ENCODE results near the gene COL6A2.
A peak's percentile ranks its signal among the peaks of the same experiment; 100 is the strongest.
"Not testable (repeated sequence)": the region's sequence is repeated elsewhere in the genome, so short reads cannot be mapped to it uniquely, and the experiment has no call there.

Gene COL6A2

DNA sequence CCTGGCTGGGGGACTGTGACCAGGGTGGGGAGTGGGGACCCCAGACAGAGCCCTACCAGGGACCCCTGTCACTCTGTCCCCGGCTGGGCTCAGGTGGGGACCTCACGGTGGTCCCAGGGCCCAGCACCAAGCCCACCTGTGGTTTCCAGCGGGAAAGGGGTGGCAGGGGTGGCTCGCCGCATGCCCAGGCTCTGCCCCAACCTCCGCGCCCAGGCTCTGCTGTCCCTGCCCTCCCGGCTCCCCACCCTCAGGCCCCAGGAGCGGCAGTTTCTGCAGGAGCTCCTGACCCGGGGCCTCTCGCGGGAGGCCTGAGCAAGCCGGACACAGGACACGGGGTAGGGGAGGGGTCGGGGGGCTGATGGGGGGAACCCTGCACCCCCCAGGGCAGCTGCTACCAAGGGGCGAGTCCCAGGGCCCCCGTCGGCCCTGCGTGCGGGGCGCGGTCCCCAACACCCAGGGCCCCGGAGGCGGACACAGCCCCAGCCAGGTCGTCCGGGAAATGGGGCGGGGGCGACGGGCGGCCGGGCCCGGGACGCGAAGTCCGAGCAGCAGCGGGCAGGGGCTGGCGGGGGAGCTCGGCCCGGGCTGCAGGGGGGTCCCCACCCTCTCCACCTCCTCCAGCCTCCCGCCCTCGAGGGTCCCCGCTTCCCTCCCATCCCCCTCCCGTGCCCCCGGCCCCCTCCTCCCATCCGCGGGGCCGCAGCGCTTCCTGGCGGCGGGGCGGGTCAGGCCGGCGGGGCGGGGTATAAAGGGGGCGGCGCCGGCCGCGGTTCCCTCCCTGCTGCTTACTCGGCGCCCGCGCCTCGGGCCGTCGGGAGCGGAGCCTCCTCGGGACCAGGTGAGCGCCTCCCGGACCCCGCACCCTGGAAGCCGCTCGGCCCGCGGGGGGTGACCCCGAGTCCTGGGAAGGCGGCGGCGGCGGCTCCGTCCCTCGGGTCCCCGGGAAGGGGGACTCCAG lies at the start of gene COL6A2:
TSS of gene COL6A2 (plus strand) at position 777 of the 958 bp plus-strand sequence.
- DNase-seq (ENCODE audit: low read depth in 2 of 2) = peak; percentile 39 to 49

DNA sequence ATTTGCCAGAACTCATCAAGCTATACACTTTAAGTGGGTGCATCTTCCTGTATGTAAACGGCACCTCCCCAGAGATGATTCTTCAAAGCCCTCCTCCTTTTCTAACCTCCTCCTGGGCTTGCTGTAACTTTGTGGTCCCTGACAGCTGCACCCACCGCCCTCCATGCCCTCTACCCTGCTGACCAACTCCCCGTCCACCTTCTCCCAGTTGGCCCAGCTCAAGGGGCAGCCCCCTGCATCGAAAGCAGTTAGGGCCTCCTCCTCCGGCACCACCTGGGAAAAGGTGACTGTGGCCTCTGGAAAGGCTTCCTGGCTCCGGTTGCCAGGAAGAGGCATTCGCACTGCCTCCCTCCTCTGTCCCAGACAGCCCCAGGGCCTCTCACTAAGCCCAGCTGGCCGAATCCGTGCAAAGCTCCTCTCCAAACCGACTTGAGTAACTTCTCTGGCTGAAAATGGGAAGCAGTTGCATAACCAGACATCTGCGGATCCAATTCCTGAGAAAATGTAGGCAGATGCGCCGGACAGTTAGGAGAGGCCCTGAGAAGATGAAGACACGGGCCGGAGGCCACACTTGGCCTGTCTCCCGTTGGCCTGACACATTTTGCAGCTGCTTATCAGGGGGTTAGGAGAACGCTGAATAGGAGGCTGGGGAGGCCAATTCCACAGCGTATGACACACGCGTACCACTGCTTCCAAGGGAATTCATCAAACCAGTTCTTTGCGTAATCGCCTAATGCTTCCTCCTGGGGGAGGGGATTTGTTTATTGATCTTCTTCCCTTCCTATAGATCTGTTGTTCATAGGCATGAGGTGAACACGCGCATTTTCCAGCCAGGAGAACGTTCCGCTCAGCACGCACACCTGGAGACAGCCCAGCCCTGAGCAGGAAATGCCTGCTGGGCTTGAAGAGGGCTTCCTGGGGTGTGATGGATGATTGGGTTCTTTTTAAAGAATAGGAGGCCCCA lies 48.7 kb upstream of the COL6A2 start:
- DNase-seq (ENCODE audit: low read depth in 2 of 2) = no peak

DNA sequence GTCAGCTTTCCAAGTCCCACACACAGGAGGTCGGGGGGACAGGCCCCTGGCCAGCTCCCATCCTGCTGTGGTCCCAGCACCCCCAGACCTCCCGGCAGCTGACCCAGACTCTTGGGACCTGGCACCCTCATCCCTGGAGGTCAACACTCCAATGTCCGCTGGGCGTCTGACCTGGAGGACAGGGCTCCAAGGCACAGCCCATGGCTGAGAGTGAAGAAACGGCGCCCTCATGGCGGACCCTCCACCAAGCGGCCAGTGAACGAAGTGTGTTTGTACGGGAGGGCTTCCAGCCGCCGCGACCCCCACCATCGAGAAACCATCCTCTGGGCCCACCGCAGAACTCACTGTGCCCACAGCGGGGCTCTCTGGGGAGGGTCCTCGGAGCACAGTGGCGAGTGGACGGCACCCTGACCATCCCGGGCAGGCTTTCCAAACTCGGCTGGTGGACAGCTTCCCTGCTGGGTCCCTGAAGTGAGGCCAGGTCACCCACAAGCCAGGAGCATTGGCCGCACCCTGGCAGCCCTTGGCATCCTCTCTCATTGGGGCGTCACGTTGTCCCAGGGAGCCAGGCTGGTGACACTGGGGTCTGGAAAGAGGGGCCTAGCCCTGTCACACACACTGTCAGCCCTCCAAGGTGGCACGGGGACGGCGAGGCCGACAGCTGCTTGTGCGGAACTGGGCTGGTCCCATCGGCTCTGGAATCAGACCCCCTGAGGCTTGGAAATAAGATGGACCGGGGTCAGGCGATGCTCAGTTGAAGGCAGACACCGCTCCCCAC lies 47.8 kb upstream of the COL6A2 start:
- no peak for DNase-seq (ENCODE audit: low read depth in 2 of 2)

DNA sequence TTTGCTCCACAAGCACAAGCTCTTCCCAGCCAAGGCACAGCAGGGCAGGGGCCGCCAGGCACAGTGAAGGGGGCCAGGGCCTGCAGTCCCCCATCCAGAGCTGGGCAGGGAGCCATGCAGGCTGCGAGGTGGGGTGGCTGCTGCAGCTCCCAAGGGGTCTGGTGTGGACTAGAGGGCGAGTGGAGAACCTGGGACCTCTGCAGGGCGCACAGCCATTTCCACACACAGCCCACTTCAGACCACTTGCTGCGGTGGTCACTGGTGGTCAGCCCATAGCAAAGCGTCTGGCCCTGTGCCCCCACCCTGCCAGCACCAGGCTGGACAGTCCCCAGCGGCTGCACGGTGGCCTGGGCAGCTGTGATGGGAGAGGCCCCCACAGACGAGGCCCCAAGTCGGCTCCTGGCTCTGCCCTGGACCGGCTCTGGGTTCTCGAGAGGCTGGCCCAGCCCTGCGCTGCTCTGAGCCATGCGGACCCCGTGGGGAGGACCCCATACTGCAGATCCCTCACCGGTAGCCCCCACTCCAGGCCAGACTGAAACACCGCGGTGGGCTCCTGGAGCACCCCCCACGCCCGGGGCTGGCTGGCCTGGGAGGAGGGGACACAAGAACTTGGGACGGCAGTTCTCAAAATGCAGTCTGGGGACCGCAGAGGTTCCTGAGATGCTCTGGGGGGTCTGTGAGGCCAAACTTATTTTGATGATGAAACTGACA lies 47.1 kb upstream of the COL6A2 start:
- no peak for DNase-seq (ENCODE audit: low read depth in 2 of 2)

DNA sequence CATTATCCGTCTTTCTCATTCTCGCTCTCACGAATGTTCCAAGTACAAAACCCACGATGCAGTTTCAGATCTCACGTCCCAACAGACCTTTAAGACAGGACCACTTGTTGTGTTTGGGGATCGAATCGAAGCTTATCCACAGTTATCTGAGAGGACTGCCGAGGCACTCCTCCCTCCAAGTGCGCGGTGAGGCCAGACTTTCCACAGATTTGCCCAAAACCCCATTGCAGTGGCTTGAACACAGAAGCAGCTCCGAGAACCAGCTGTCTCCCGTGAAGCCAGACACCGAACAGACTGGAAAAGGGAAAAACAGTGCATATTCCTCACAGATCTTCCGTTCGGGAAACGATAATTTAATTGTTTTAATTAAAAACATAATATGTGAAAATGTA lies 46.5 kb upstream of the COL6A2 start:
- no peak for DNase-seq (ENCODE audit: low read depth in 2 of 2)

DNA sequence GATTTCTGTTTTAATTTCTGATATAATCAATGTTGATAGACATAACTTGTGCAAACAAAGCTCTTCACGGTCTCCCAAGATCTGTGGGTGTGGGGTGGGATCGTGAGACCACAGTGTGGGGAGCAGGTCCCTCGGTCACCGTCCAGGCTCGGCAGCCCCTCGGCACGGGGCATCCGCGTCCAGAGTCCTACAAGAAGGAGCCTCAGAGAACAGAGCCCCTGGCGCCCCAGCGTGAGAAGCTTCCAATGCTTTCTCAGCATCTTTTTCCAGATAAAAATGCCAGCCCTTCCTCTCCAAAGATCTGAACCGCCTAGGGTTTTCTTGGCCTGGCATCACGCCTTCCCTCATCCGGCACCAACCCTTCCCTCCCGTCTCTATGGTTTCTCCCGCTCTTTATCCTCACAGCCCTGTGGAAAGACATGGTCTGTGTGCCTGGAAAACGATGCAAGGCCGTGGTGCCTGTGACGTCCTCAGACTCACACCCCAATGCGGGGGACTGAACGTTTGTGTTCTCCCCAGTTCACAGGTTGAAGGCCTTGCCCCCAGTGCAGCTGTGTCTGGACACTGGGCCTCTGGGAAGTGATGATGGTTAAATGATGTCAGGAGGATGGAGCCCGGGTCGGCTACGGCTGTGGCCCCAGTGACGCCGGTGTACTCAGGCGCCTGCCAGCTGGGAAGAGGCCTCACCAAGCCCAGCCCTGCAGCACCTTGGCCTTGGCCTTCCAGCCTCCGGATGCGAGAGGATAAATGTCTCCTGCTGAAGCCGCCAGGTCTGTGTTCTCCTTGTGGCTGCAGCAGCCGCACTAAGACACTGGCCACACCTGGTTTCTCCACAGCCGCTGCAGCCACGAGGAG lies 45.9 kb upstream of the COL6A2 start:
- no peak for DNase-seq (ENCODE audit: low read depth in 2 of 2)

DNA sequence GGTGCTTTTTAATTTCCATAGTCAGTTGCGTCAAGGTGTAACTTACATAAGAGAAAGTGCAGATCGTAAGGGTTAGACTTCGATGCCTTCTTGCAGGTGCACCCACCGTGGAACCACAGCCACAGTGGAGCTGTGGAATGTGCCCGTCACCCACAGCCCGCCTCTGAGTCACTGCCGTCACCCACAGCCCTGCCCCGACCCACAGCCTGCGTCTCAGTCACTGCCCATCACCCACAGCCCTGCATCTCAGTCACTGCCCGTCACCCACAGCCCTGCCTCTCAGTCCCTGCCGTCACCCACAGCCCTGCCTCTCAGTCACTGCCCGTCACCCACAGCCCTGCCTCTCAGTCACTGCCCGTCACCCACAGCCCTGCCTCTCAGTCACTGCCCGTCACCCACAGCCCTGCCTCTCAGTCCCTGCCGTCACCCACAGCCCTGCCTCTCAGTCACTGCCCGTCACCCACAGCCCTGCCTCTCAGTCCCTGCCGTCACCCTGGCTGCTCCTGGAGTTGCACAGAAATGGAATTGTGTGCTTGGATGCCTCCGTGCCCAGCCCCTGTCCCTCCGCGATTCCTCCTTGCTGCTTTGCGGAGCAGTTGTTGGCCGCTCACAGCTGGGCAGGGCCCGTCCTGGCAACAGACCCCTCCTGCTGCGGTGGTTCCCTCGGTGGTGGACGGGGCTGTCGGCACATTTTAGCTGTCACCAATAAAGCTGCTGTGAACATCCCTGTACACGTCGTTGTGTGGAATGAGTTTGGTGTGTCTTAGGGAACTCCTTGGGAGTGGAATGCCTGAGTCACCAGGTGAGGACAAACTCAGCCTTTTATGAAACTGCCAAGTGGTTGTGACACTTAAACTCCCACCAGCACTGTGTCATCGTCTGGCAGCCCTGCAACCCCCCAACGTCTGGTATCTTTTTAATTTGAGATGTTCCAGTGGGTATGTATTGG lies 44.9 kb upstream of the COL6A2 start:
- DNase-seq (ENCODE audit: low read depth in 2 of 2) = peak; percentile 27 to 63

DNA sequence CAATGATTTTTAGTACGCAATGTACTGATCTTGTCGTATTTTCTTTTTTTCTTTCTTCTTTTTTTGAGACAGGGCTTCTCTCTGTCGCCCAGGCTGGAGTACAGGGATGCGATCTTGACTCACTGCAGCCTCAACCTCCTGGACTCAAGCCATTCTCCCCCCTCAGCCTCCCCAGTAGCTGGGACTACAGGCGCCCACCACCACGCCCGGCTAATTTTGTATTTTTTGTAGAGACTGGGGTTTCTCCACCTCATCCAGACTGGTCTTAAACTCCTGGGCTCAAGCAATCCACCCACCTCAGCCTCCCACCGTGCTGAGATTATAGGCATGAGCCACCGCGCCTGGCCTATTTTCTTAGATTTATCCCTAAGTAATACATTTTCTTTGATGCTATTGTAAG lies 43.9 kb upstream of the COL6A2 start:
- DNase-seq (ENCODE audit: low read depth in 2 of 2) = no peak

DNA sequence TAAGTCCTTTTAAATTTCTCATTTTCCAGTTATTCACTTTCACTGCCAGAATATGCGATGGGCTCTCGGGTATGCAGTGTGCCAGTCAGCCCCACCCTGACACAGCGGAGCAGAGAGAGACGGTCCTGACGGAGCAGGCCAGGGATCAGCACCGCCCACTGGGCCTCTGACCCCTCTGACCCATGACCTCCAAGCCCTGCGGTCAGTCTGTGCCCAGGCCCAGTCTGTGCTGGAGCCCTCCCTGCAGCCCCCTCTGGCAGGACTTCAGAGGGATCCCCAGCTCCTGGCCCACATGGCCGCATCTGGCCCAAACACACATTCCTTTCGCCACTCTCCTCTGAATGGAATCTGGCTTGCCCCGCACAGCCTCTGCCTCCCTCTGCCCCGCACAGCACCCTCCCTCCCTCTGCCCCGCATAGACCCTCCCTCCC lies 43.4 kb upstream of the COL6A2 start:
- no peak for DNase-seq (ENCODE audit: low read depth in 2 of 2)

DNA sequence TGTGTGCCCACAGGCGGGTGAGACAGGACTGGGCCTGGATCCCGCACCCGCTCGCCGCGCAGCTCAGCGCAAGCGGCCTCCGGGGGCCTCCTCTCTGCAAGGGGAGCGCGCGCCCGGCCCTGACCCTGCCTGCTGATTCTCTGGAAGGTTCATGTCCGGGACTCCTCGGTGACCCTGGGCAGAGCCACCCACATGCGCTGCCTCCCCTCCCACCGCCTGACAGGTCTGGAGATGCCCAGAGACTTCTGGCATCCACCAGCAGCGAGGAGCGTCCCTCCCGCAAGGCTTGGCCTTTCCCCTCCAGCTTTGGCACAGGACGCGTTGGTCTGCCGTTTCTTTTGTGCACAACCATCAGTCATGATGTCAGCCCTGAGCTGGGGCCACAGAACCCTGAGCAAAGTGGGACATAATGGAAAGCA lies 42.0 kb upstream of the COL6A2 start:
- DNase-seq (ENCODE audit: low read depth in 2 of 2) = no peak

DNA sequence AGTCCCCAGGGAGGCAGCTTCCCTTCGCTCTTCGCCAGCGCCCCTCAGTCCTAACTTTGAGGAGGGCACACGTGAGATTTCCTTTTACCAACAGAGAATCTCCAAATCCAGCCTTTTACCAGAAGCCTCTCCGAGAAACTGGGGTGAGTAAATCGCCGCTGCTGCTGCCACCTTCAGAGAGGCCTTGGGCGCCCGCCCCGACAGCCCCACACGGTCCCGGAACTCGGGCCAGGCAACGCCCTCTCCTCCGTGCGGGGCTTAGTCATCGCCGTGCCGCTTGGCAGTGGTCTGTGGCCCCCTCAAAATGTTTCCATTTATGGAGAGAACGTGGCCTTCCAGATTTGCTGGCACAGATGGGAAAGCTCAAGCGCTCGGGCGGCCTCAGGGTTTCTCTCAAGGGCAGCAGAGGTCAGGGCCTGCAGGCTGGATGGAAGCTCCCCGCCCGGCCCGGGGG lies 41.4 kb upstream of the COL6A2 start:
- no peak for DNase-seq (ENCODE audit: low read depth in 2 of 2)

DNA sequence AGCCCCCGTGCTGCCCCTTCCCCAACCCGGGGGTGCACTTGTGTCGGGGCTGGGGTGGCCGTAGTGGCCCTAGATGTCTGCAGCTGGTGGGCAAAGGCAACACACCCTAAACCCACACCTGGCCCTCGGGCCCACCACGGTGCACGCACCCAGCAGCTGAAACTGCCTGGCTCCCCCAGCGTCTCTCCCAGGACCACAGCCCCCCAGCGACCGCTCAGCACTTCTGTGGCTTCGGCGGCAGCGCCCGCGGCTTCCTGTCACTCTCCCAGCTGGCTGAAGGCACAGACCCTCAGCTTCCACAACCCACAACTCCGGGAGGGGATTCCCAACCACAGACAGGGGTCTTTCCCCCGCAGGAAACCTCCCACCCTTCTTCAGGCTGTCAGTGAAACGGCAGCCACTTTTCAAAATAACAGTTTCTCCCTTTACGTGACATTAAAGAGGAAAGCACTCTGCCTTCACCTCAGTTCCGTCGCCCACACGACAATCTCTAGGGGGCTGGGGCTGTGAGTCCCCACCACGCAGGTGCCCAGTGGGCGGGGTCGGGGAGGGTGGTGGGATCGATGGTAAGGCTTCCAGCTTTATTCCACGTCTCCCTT lies 40.7 kb upstream of the COL6A2 start:
- no peak for DNase-seq (ENCODE audit: low read depth in 2 of 2)

DNA sequence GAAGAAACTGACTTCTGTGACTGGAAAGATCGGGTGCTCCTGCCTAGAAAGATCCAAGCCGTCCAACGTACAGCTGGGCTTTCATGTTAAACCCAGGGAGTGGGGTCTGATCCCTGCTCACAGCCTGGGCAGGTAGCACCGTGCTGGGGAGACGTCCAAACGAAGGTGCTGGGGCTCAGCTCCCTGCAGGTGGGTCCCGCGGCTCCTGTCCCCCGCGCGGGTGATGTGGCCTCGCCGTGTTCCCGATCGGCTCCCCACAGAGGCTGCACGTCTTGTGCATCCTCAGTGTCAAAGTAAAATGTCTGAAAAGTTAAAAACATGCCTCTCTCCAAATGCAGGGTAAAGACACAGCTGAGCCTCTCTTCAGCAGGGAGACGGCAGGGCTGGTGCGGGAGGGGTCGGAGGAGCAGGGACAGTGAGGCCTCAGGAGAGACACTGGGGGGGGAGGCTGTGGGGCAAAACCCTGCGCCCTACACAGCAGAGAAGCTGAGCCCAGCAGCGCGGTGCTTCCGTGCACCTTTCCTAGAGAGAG lies 40.1 kb upstream of the COL6A2 start:
- DNase-seq (ENCODE audit: low read depth in 2 of 2) = no peak

DNA sequence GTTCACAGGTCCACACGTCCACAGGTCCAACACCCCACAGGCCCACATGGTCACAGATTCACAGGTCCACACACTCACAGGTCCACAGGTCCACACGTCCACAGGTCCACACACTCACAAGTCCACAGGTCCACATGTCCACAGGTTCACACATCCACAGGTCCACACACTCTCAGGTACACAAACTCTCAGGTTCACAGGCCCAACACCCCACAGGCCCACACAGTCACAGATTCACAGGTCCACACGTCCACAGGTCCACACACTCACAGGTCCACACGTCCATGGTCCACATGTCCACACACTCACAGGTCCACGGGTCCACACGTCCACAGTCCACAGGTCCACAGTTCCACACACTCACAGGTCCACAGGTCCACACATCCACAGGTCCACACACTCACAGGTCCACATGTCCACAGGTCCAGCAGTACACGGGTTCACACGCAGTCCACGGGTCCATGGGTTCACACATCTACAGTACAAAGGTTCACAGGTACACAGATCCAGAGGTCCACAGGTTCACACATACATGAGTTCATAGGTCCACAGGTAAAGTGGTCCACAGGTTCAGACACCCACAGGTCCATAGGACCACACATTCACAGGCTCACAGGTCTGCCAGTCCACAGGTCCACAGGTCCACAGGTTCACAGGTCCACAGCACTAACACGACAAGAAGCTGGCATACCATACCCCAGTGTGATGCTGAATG lies 39.3 kb upstream of the COL6A2 start:
- no peak for DNase-seq (ENCODE audit: low read depth in 2 of 2)

DNA sequence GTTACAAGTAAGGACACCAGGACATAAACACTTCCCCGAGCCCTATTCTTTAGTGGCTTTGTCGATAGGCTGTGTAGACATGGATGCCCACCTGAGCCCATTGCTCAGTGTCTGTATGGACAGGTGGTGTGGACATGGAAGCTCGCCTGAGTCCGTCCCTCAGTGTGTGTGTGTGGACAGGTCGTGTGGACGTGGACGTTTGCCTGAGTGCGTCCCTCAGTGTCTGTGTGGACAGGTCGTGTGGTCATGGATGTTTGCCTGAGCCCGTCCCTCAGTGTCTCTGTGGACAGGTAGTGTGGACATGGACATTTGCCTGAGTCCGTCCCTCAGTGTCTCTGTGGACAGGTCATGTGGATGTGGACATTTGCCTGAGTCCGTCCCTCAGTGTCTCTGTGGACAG lies 38.7 kb upstream of the COL6A2 start:
- no peak for DNase-seq (ENCODE audit: low read depth in 2 of 2)

DNA sequence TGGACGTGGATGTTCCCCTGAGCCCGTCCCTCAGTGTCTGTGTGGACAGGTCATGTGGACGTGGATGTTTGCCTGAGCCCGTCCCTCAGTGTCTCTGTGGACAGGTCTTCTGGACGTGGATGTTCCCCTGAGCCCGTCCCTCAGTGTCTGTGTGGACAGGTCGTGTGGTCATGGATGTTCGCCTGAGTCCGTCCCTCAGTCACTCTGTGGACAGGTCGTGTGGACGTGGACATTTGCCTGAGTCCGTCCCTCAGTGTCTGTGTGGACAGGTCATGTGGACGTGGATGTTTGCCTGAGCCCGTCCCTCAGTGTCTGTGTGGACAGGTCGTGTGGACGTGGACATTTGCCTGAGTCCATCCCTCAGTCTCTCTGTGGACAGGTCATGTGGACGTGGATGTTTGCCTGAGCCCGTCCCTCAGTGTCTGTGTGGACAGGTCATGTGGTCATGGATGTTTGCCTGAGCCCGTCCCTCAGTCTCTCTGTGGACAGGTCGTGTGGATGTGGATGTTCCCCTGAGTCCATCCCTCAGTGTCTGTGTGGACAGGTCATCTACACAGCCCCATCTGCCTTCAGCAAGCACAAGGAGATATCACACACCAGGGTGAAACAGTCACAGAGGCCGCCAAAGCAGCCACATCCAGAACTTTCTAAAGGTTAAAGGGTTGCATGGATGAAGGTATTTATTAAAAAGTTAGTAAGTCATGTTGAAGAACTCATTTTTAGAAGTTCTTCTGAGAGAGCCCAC lies 38.0 kb upstream of the COL6A2 start:
- DNase-seq (ENCODE audit: low read depth in 2 of 2) = not testable (repeated sequence)

DNA sequence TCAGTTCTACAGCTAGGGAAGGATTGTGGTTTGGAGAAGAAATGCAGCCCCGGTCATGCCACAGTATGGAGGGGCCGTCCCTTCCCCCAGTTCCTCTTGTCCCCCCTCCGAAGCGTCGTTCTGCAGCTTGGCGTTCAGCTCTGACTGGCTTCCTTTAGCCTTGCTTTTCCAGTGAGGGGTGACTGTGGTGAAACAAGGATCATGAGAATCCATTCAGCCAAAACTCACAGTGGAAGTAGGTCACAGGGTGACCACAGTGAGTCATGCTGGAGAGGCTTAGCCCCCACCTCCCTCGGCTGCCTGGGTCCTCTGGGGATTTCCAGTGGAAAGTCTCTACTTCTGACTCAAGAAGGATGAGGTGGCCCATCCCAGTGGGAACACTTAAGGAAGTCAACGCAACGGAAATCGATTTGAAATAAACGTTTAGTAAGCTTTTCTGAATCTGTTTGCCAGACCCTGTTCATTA lies 37.3 kb upstream of the COL6A2 start:
- DNase-seq (ENCODE audit: low read depth in 2 of 2) = peak in 1 of 2 donors; percentile 22
